Activated CD4-positive, alpha-beta T cell treated with anti-CD3 and anti-CD28 coated beads, Interleukin-2, amount 10 ng/mL, durations not matched to agents 7 days and 5 days (primary cell): ENCODE results near the gene MYCBP2. TPM values are rescaled to one million over a fixed set of nuclear protein-coding genes. Genes with fewer than 3 reads are reported as not detected.
"Not testable (repeated sequence)": the region's sequence is repeated elsewhere in the genome, so short reads cannot be mapped to it uniquely, and the experiment has no call there.

Source experiments
- CTCF ChIA-PET: fragments of 350-600 bp; sonication (Branson Sonifier 250); formaldehyde crosslinking; loops from one replicate; lab custom pipeline; 2021; ENCODE audit warnings: antibody characterized with exemption; lab: Charles Lee
- POLR2A ChIA-PET: fragments of 350-600 bp; sonication (Branson Sonifier 250); formaldehyde crosslinking; loops from one replicate; lab custom pipeline; 2021; ENCODE audit warnings: antibody characterized with exemption; lab: Charles Lee
- DNase-seq: peaks from one replicate; pipeline ENCODE4 v3.0.0-alpha.2; 2020
- H3K27ac Mint-ChIP-seq: one replicate; pipeline ENCODE4 v1.8.0; 2021; ENCODE audit warnings: mild to moderate bottlenecking, moderate library complexity, mixed read lengths
- H3K27me3 Mint-ChIP-seq: one replicate; pipeline ENCODE4 v1.8.0; 2021; ENCODE audit warnings: mixed read lengths
- H3K36me3 Mint-ChIP-seq: one replicate; pipeline ENCODE4 v1.8.0; 2021; ENCODE audit warnings: low read depth, mixed read lengths
- H3K4me1 Mint-ChIP-seq: one replicate; pipeline ENCODE4 v1.8.0; 2021; ENCODE audit warnings: mixed read lengths
- H3K4me3 Mint-ChIP-seq: one replicate; pipeline ENCODE4 v1.8.0; 2021; ENCODE audit warnings: mild to moderate bottlenecking, moderate library complexity, mixed read lengths
- H3K9me3 Mint-ChIP-seq: one replicate; pipeline ENCODE4 v1.8.0; 2021; ENCODE audit warnings: mixed read lengths
- total RNA-seq, 2 experiments: library from RNA; stranded (reverse); gene quantifications; one replicate each; pipeline ENCODE4 v1.2.3, GENCODE V29; 2021

MYCBP2 gene
- total RNA-seq, 2 experiments from 2014 or later, result 118 to 129 TPM

- Mint-ChIP-seq H3K9me3 (peaks cover 3% of the 10 kb centered on the region), H3K27me3 (no peaks in the 10 kb centered on the region), H3K27ac (no peak overlapping the region), H3K36me3 (peaks cover 19% of the 10 kb centered on the region), H3K4me3 (no peak overlapping the region), H3K4me1 (peaks cover 79% of the 10 kb centered on the region)
- no peak for DNase-seq
- CTCF ChIA-PET, result no interaction called here
- POLR2A ChIA-PET, result no interaction called here
Observed at GRCh38 chr13:77310161-77310560, 16.7 kb downstream of the MYCBP2 start.

- POLR2A ChIA-PET, result no interaction called here
- Mint-ChIP-seq H3K4me3 (no peak overlapping the region), H3K4me1 (peaks cover 76% of the 10 kb centered on the region), H3K27ac (no peak overlapping the region), H3K36me3 (peaks cover 22% of the 10 kb centered on the region), H3K27me3 (no peaks in the 10 kb centered on the region), H3K9me3 (peaks cover 7% of the 10 kb centered on the region)
- CTCF ChIA-PET, result no interaction called here
- DNase-seq, result no peak
Observed at GRCh38 chr13:77309254-77309653, 17.6 kb downstream of the MYCBP2 start.

GRCh38 chr13:77306458-77306857, 20.4 kb downstream of the MYCBP2 start:
- Mint-ChIP-seq H3K27ac (no peak overlapping the region), H3K4me3 (no peak overlapping the region), H3K4me1 (peaks cover 62% of the 10 kb centered on the region), H3K9me3 (peaks cover 9% of the 10 kb centered on the region), H3K36me3 (peaks cover 28% of the 10 kb centered on the region), H3K27me3 (no peaks in the 10 kb centered on the region)
- POLR2A ChIA-PET, result interaction anchor here (0.7 kb wide), 1 partner anchor 1769 kb away, joined by 3 read pairs; no protein-coding TSS in a partner anchor
- DNase-seq, result no peak
- CTCF ChIA-PET, result interaction anchor here (1.5 kb wide), 1 partner anchor 11 kb away, joined by 3 read pairs; no protein-coding TSS in a partner anchor

GRCh38 chr13:77305266-77305665, 21.6 kb downstream of the MYCBP2 start:
- H3K27ac Mint-ChIP-seq, result no peak overlapping the region
- peaks cover 59% of the 10 kb centered on the region for H3K4me1 Mint-ChIP-seq
- CTCF ChIA-PET, result interaction anchor here (1.5 kb wide), 1 partner anchor 10 kb away, joined by 3 read pairs; no protein-coding TSS in a partner anchor
- H3K36me3 Mint-ChIP-seq, result peaks cover 32% of the 10 kb centered on the region
- POLR2A ChIA-PET, result no interaction called here
- no peak for DNase-seq
- H3K27me3 Mint-ChIP-seq, result no peaks in the 10 kb centered on the region
- H3K9me3 Mint-ChIP-seq, result peaks cover 9% of the 10 kb centered on the region
- no peak overlapping the region for H3K4me3 Mint-ChIP-seq

- CTCF ChIA-PET, result interaction anchor here (0.7 kb wide), 1 partner anchor 13 kb away, joined by 3 read pairs; no protein-coding TSS in a partner anchor
- no peak overlapping the region for H3K27ac Mint-ChIP-seq
- H3K4me1 Mint-ChIP-seq, result peaks cover 38% of the 10 kb centered on the region
Observed at GRCh38 chr13:77300176-77301037, 26.5 kb downstream of the MYCBP2 start.

GRCh38 chr13:77299587-77299986, 27.3 kb downstream of the MYCBP2 start:
- Mint-ChIP-seq H3K27me3 (no peaks in the 10 kb centered on the region), H3K27ac (no peak overlapping the region), H3K4me1 (peaks cover 33% of the 10 kb centered on the region), H3K9me3 (peaks cover 3% of the 10 kb centered on the region), H3K4me3 (no peak overlapping the region), H3K36me3 (peaks cover 34% of the 10 kb centered on the region)
- CTCF ChIA-PET, result interaction anchor here (0.7 kb wide), 1 partner anchor 12 kb away, joined by 3 read pairs; no protein-coding TSS in a partner anchor
- POLR2A ChIA-PET, result no interaction called here
- DNase-seq, result no peak

More at GRCh38 chr13:77300176-77301037, 26.5 kb downstream of the MYCBP2 start:
- DNase-seq, result no peak
- peaks cover 7% of the 10 kb centered on the region for H3K9me3 Mint-ChIP-seq
- no peaks in the 10 kb centered on the region for H3K27me3 Mint-ChIP-seq
- no peak overlapping the region for H3K4me3 Mint-ChIP-seq
- POLR2A ChIA-PET, result no interaction called here
- peaks cover 36% of the 10 kb centered on the region for H3K36me3 Mint-ChIP-seq

- Mint-ChIP-seq H3K36me3 (peaks cover 36% of the 10 kb centered on the region), H3K27me3 (no peaks in the 10 kb centered on the region), H3K4me1 (peaks cover 28% of the 10 kb centered on the region), H3K4me3 (no peak overlapping the region), H3K27ac (no peak overlapping the region), H3K9me3 (no peaks in the 10 kb centered on the region)
- CTCF ChIA-PET, result interaction anchor here (0.8 to 1.1 kb wide), 2 partner anchors 13 to 19 kb away, joined by 3 to 4 read pairs; no protein-coding TSS in a partner anchor
- no peak for DNase-seq
- POLR2A ChIA-PET, result no interaction called here
Observed at GRCh38 chr13:77298426-77298825, 28.5 kb downstream of the MYCBP2 start.

- H3K27me3 Mint-ChIP-seq, result no peaks in the 10 kb centered on the region
- no peak overlapping the region for H3K4me3 Mint-ChIP-seq
- no peak for DNase-seq
- POLR2A ChIA-PET, result no interaction called here
- H3K36me3 Mint-ChIP-seq, result peaks cover 76% of the 10 kb centered on the region
- CTCF ChIA-PET, result interaction anchor here (0.6 kb wide), 1 partner anchor 9 kb away, joined by 5 read pairs; no protein-coding TSS in a partner anchor
- peaks cover 4% of the 10 kb centered on the region for H3K9me3 Mint-ChIP-seq
- peaks cover 21% of the 10 kb centered on the region for H3K4me1 Mint-ChIP-seq
- no peak overlapping the region for H3K27ac Mint-ChIP-seq
Observed at GRCh38 chr13:77291774-77292173, 35.1 kb downstream of the MYCBP2 start.

GRCh38 chr13:77290342-77290741, 36.6 kb downstream of the MYCBP2 start:
- Mint-ChIP-seq H3K27me3 (no peaks in the 10 kb centered on the region), H3K4me3 (no peak overlapping the region), H3K36me3 (peaks cover 76% of the 10 kb centered on the region), H3K9me3 (peaks cover 4% of the 10 kb centered on the region), H3K4me1 (peaks cover 21% of the 10 kb centered on the region), H3K27ac (no peak overlapping the region)
- ChIA-PET POLR2A (no interaction called here), CTCF (interaction anchor here (1.4 kb wide), 1 partner anchor 255 kb away, joined by 3 read pairs; no protein-coding TSS in a partner anchor)
- DNase-seq, result no peak

- CTCF ChIA-PET, result interaction anchor here (0.7 to 1.4 kb wide), 2 partner anchors 242 to 255 kb away, joined by 3 to 4 read pairs; no protein-coding TSS in a partner anchor
Observed at GRCh38 chr13:77289851-77290250, 37.0 kb downstream of the MYCBP2 start.

GRCh38 chr13:77285632-77286031, 41.3 kb downstream of the MYCBP2 start:
- CTCF ChIA-PET, result interaction anchor here (0.6 to 1.3 kb wide), 5 partner anchors 8 to 65 kb away, joined by 3 to 5 read pairs (median 3); partner anchors contain the start of gene MYCBP2
- peaks cover 66% of the 10 kb centered on the region for H3K36me3 Mint-ChIP-seq
- H3K27ac Mint-ChIP-seq, DNase-seq, H3K27me3 Mint-ChIP-seq, H3K4me3 Mint-ChIP-seq, H3K9me3 Mint-ChIP-seq, POLR2A ChIA-PET, H3K4me1 Mint-ChIP-seq: not testable (repeated sequence)

More at GRCh38 chr13:77289851-77290250, 37.0 kb downstream of the MYCBP2 start:
- Mint-ChIP-seq H3K27me3 (no peaks in the 10 kb centered on the region), H3K9me3 (peaks cover 4% of the 10 kb centered on the region), H3K36me3 (peaks cover 78% of the 10 kb centered on the region), H3K4me1 (peaks cover 21% of the 10 kb centered on the region), H3K4me3 (no peak overlapping the region), H3K27ac (no peak overlapping the region)
- no peak for DNase-seq
- POLR2A ChIA-PET, result no interaction called here

GRCh38 chr13:77285098-77285497, 41.8 kb downstream of the MYCBP2 start:
- Mint-ChIP-seq H3K27me3 (no peaks in the 10 kb centered on the region), H3K4me3 (no peak overlapping the region), H3K9me3 (no peaks in the 10 kb centered on the region), H3K27ac (no peak overlapping the region), H3K4me1 (peaks cover 3% of the 10 kb centered on the region), H3K36me3 (peaks cover 65% of the 10 kb centered on the region)
- ChIA-PET CTCF (interaction anchor here (1.2 to 1.3 kb wide), 3 partner anchors 8 to 42 kb away, joined by 3 read pairs; partner anchors contain the start of gene MYCBP2), POLR2A (no interaction called here)
- DNase-seq, result no peak

- Mint-ChIP-seq H3K36me3 (peaks cover 42% of the 10 kb centered on the region), H3K4me3 (no peak overlapping the region), H3K27ac (no peak overlapping the region), H3K9me3 (no peaks in the 10 kb centered on the region), H3K27me3 (no peaks in the 10 kb centered on the region), H3K4me1 (no peaks in the 10 kb centered on the region)
- ChIA-PET CTCF (no interaction called here), POLR2A (no interaction called here)
- no peak for DNase-seq
Observed at GRCh38 chr13:77274126-77274525, 52.8 kb downstream of the MYCBP2 start.
